GM18505 (cell line): ENCODE data around the gene HELQ.
"Not testable (repeated sequence)": the region's sequence is repeated elsewhere in the genome, so short reads cannot be mapped to it uniquely, and the experiment has no call there.

Experiments used
- ATAC-seq: cut with Tn5 transposase; IDR thresholded peaks from one replicate; pipeline ENCODE4 v1.9.1; 2021; ENCODE audit not compliant: unreplicated experiment
- POLR2A ChIP-seq: IDR thresholded peaks from 4 replicates; pipeline ENCODE4 v1.6.1; 2011; ENCODE audit warnings: borderline replicate concordance; ENCODE audit not compliant: insufficient read depth, insufficient read length; ENCODE audit errors: extremely low read depth

Gene HELQ

DNA sequence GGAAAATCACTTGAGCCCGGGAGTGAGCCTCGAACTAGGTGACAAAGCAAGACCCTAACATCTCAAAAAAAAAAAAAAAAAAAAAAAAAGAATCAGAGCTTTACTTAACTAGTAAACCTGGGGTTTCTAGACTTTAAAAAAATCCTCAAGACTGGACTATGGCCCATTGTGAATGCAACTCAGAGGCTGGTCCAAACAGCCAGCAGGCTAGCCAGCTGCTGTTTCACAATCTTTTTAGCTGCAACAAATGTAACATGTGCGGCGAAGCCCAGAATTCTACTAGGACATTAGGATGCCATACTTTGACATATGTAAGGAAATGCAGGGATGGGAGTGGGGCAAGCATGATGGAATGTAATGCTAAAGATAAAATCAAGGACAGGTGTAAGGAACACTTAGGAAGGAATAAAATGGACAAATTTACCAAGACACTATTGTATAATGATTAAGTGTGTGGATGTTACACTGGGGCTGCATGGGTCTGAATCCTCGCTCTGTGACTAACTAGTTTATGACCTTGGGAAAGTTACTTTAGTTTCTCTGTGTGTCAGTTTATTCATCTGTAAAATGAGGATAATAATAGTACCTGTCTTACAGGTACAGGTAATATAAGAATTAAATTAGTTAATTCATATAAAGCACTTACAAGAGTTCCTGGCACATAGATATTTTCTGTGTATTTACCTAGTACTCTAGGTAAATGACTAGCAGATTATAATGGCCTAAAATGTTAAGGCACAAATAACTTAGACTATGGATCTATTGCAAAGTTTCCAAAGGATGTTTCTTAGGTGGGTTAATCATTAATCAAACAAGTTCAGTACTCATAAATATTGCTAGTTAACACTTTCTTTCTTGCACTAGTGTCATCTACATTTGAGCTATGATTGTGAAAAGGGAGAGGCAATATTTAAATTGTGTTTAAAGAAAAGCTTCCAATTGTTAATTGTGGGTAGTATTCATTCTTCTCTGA, 49.5 kb downstream of the HELQ start:
- no peak for ATAC-seq

DNA sequence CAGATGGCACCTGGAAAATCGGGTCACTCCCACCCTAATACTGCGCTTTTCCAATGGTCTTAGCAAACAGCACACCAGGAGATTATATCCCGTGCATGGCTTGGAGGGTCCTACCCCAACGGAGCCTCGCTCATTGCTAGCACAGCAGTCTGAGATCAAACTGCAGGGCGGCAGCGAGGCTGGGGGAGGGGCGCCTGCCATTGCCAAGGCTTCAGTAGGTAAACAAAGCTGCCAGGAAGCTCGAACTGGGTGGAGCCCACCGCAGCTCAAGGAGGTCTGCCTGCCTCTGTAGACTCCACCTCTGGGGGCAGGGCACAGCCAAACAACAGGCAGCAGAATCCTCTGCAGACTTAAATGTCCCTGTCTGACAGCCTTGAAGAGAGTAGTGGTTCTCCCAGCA, 57.5 kb downstream of the HELQ start:
- ATAC-seq, result not testable (repeated sequence)

More for the DNA sequence above, 49.5 kb downstream of the HELQ start:
- TF ChIP-seq POLR2A, result no peak

- TF ChIP-seq POLR2A, result no peak
- no peak for ATAC-seq
Observed at GRCh38 chr4:83393908-83394307, 61.7 kb downstream of the HELQ start.

DNA sequence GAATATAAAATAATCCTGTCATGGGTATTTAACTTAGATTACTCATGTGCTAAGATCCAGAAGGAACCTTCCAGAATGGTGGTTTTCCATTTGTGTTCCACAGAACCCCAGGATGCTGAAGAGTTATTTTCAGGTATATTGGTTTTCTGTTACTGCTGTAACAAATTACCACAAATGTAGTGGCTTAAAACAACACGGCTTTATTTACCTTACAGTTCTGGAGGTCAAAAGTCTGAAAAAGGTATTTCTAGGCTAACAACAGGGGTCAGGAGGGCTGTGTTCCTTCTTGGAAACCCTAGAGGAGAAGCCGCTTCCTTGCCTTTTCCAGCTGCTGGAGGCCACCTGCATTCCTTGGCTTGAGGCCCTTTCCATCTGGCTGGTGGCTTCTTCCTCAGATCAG, 63.1 kb downstream of the HELQ start:
- TF ChIP-seq POLR2A, result no peak
- ATAC-seq, result no peak

DNA sequence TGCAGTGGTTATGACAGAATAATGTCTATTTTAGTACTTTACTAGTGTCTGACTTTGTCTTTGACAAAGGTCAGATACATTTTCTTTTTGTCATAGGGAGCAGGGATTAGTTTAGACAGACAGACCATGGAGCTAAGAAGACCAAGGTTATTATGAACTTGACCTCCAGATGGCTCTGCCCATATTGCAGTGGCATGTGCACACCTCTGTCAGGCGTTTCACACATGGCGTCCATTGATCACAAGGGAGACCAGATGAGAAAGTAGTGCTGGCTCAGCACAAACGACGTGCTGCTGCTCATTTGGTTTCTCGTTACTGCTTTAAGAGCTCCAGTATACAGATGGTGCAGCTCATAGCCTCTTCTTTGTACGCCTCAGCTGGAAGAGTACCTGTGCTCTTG, 64.7 kb downstream of the HELQ start:
- no peak for TF ChIP-seq POLR2A
- ATAC-seq, result no peak

DNA sequence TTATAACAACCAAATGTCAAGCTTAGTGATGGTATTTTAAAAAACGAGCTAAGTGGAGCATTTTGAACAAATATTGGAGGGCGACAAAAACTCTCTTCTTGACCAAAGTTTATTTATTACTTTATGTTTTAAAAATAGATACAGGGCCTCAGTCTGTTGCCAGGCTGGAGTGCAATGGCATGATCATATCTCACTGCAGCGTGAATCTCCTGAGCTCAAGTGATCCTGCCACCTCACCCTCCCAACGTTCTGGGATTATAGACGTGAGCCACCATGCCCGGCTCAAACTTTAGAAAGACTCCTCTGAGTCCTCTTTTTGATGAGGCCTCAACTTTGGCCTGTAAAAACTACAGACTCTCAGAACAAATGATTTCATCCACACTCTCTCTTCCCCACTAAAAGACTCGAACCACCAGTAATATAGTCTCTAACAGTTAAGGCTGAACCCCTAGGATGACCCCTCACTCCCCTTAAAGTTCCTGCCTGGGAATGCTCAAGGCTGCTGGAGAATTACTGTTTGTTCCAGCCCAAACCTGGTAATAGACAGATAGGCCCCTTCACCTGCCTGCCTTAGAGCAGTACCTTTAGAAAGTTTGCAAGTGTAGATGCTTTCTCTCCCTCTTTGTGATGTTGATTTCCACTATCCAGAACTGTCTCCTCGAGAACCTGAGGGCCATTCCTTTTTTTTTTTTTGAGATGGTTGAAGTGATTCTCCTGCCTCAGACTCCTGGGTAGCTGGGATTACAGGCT, 65.7 kb downstream of the HELQ start:
- TF ChIP-seq POLR2A, result no peak
- ATAC-seq, result no peak

GRCh38 chr4:83389037-83389720, 66.4 kb downstream of the HELQ start:
- TF ChIP-seq POLR2A, result no peak
- no peak for ATAC-seq

DNA sequence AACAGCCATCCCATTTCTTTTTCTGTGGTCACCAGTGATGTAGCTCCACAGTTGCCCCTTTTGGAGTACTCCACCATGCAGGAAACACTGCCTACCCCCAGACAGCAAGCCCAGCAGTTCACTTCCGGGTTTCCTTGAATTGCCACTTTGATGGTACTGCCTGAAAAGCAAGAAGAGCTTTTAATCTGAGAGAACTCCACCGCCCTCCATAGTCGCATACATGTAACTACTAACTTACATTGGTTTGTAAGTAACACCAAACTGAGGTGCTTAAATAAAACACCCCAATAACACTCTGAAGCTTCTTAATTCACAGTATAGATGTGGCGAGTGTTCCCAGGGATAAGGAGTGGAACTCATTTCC, 67.3 kb downstream of the HELQ start:
- no peak for TF ChIP-seq POLR2A
- ATAC-seq, result no peak

DNA sequence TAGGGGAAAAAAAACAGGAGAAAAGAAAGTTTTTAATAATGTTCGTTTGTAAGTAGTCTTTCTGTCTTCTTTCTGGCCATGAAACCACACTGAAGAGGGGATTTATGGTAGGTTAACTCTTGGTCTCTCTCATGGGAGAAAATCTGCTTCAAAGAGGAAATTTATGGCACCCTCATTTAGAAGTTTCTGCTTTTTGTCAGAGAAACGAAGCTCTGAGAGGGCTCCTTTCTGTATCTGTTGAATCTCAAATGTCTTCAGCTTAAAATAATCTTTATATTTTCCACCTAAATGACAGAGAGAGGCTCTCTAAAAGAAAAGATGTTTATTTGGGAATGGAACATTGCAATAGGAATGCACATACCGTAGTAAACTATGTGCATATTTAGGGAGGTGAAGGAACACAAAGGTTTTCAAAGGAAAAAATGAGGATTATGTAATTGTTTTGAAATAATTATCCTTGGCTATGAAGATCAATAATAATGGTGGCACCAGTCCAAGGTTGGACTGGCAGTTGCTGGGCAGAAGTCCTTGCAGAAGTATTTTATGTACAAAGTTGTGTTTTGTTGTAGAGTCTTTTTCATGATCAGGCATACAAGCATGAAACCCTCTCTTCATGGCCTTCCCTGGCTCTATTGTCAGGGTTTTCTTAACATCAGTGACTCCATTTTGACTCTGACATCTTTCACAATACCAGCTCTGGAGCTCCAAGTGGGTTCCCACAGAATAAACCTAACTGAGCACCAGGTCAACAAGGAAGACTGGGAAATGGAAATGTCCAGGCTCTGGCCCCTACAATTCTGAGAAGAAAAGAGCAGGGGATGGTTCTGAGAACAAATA, 67.9 kb downstream of the HELQ start:
- no peak for TF ChIP-seq POLR2A
- no peak for ATAC-seq

- ATAC-seq, result no peak
- no peak for TF ChIP-seq POLR2A
Observed at GRCh38 chr4:83387012-83387411, 68.6 kb downstream of the HELQ start.

GRCh38 chr4:83382850-83383249, 72.8 kb downstream of the HELQ start:
- ATAC-seq, result no peak
- no peak for TF ChIP-seq POLR2A

DNA sequence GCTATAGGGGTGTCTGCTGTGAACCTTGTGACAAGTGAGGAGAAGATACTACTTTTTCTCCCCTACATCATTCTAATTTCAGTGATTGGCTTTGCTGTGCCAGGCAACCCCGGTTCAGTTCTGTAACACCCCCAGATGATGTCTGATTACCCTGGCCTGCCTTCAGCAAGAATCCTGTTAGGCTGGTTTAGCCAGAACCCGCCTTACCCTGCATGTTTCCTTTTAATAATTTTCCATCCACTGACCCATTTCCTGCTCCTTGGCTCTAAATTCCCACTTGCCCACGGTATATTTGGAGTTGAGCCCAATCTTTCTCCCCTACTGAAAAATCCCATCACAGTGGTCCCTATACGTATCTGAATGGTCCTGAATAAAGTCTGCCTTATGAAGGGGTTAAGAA, 74.5 kb downstream of the HELQ start:
- ATAC-seq, result no peak
- TF ChIP-seq POLR2A, result no peak

DNA sequence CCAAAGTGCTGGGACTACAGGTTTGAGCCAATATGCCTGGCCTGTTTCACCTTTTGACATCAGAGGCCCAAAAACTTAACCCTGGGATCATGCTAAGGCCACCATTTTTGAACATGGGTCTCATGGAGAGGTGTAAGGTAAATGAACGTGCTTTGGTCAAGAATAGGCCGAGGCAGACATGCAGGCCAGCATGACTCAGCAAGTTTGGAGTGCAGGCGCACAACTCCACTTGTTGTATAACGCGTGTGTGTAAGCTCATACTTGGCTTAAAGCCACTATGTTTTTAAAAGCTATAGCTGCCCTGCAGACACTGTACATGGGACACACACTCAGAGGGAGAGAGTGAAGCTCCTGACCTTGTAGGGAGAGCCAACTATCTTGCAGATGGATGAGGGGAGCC, 77.2 kb downstream of the HELQ start:
- no peak for TF ChIP-seq POLR2A
- ATAC-seq, result no peak
